GM12875 (cell line): ENCODE data around the gene VEPH1.

ENCODE experiments used
- H3K4me3 ChIP-seq: one replicate; pipeline ENCODE4 v1.5.1; 2011; ENCODE audit warnings: low read depth, low read length, control low read depth
- TF ChIP-seq, protein P1 (sequence below): IDR thresholded peaks from 2 replicates; pipeline ENCODE4 v1.5.1; 2011; ENCODE audit warnings: low read depth, mild to moderate bottlenecking, control low read depth, inconsistent platforms, low read length, moderate library complexity, borderline replicate concordance; ENCODE audit not compliant: insufficient read depth

VEPH1 gene

DNA sequence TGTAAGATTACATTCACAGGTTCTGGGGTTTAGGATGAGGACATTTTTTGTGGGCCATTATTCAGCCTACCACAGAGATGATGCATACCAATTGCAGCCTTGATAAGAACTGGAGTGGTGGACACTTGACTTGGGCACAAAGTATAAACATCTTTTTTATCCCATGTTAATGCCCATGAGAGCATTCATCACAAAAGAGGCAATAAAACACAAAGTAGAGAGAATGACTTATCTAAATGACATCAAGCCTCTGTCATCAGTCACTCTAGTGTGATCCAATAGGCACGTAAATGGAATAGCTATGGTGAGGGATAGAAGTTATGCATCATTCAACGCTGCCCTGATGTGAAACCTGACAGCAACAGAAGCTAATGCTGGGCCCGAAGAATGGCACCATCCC is 25.8 kb downstream of the VEPH1 start:
- no peak overlapping the region for H3K4me3 ChIP-seq
- TF ChIP-seq, protein P1, sequence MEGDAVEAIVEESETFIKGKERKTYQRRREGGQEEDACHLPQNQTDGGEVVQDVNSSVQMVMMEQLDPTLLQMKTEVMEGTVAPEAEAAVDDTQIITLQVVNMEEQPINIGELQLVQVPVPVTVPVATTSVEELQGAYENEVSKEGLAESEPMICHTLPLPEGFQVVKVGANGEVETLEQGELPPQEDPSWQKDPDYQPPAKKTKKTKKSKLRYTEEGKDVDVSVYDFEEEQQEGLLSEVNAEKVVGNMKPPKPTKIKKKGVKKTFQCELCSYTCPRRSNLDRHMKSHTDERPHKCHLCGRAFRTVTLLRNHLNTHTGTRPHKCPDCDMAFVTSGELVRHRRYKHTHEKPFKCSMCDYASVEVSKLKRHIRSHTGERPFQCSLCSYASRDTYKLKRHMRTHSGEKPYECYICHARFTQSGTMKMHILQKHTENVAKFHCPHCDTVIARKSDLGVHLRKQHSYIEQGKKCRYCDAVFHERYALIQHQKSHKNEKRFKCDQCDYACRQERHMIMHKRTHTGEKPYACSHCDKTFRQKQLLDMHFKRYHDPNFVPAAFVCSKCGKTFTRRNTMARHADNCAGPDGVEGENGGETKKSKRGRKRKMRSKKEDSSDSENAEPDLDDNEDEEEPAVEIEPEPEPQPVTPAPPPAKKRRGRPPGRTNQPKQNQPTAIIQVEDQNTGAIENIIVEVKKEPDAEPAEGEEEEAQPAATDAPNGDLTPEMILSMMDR, result no peak

DNA sequence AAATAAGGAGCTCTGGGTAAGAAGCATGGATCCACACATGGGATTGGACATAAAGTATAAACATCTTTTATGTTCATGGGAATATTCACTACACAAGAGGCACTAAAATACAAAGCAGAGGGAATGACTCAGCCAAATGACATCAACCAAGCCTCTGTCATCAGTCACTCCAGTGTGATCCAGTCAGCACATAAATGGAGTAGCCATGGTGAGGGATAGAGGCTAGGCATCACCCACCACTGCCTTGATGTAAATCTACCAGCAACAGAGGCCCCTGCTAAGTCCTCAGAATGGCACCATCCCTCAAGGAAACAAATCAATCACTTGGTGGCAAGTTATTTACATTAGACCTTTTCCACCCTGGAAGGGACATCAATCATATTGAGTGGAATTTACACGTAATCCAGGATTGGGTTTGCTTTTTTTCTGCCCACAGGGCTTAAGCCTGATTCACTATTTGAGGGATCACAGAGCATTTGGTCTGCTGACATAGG is 27.2 kb downstream of the VEPH1 start:
- TF ChIP-seq, protein P1, result no peak
- H3K4me3 ChIP-seq, result no peak overlapping the region

DNA sequence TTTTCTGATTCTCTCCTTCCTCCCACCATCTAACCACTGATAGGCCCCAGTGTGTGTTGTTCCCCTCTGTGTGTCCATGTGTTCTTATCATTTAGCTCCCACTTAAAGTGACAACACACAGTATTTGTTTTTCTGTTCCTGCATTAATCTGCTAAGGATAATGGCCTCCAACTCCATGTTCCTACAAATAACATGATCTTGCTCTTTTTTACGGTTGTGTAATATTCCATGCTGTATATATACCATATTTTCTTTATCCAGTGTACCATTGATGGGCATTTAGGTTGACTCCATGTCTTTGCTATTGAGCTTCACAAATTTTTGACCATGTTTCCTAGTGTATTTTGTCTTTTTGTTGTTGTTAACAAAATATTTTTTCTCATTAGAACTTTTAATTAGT is 30.6 kb downstream of the VEPH1 start:
- TF ChIP-seq, protein P1, result no peak
- H3K4me3 ChIP-seq, result no peak overlapping the region

DNA sequence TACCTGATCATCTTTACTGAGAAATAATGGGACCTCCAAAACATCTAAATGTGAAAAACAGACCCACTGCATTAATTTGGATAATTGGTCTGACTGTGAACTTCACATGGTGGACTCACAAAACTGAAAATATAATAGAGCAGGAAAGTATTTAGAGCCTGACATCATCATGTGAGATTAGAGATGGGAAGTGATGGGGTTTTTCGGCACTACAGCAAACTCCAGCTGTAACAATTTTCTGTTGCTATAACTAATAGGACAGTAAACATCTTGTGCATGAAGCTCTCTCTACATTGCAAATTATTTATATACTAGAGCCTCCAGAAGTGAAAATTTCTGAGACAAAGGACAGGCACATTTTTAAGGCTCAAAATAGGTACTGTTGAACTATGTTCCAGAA is 32.2 kb downstream of the VEPH1 start:
- TF ChIP-seq, protein P1, result no peak
- no peak overlapping the region for H3K4me3 ChIP-seq

DNA sequence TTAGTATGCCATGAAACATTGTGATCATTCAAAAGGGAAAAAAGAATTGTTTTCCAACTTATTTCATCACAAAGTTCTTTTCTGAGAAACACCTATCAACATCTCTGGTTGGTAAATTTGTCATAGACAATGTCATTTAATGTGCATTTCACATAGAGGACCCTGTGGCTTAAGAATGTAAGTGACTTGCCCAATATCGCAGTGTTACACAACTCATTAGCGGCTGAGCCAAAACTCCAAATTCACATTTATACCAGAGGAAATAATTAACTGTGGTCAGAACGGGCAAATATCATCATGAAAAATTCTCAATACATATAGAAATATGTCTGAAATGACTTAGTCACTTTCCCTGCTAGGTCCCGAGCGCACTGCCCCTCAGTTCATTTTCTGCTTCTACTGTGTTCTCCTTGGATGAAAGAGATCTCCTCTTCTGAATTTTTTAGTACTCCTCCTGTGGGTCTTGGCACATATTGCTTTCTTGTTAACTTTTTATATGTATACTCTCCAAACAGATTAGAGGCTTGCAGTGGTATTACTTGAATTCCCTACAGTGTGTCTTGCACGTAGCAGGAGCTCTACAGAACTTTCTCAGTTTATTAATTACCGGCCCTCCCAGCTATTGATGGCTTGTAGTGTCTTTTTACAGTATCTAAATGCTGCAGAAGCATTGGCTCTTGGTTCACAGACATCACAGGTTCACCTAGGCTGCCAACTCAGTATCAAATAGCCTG is 33.5 kb downstream of the VEPH1 start:
- no peak overlapping the region for H3K4me3 ChIP-seq
- TF ChIP-seq, protein P1, result no peak

DNA sequence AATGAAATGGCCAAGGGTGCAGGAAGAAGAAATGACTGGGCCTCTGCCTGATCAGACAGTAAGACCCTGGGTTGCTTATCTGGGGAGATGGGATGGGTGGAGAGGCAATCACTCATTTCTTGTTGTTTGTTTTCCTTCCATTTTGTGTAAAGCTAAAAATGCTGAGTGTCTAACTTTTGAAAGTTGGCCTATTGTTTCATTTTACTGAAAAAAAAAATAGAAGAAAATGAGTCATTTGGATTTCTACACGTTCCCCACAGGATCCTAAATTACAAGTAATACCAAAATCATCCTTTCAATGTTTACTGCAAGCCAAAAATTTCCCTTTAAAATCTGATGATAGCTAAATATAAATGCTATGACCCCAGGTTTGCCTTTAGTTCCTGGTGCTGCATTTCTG is 36.0 kb downstream of the VEPH1 start:
- TF ChIP-seq, protein P1, result no peak
- H3K4me3 ChIP-seq, result no peak overlapping the region

DNA sequence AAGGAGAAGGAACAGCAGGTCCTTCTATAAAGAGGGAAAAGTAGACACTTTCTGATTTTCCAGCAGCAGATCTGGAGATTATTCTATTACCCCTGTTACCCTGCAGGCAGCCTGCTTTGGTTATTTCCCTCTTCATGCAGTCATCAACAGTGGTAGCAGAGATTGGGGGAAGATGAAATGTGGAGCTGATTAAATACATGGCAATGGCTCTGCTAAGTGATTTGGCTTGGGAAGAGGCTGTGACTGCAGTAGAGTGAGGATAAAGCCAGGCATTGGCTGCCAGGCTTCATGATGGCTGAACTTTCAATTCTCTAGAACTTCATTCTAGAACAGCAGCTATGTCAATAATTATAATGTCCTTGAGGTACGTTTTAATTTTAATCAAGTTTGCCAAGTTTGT is 37.5 kb downstream of the VEPH1 start:
- TF ChIP-seq, protein P1, result no peak
- H3K4me3 ChIP-seq, result no peak overlapping the region
